SH-SY5Y (cell line): ENCODE data around the gene UFD1.

Experiments
- GATA2 ChIP-seq: IDR thresholded peaks from 2 replicates; pipeline ENCODE4 v1.6.1; 2011; ENCODE audit warnings: mild to moderate bottlenecking, low read depth, low read length
- GATA3 ChIP-seq: IDR thresholded peaks from 2 replicates; pipeline ENCODE4 v1.6.1; 2011; ENCODE audit warnings: low read depth, mild to moderate bottlenecking, low read length, moderate library complexity

The UFD1 gene

GRCh38 chr22:19463491-19464469 is 15.2 kb downstream of the UFD1 start:
- no peak for TF ChIP-seq GATA3
- TF ChIP-seq GATA2 = no peak

DNA sequence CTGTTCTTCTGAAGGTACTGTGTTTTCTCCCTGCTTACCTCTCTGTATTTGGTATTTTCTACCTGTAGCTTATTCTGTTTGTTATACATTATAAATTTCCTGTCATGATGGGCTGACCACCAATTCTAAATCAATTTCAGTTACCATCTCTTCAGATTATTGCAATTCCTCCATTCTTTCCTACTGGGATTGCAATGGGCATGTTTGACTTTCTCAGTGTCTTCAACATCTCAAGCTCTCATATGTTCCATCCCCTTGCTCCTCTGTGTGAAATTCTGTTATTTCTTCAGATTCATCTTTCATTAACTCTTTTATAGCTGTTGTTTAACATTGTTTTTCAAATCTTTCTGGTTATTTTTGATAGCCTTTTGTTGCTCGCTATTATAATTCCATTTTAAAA is 16.0 kb downstream of the UFD1 start:
- TF ChIP-seq GATA3 (no peak), GATA2 (no peak)

DNA sequence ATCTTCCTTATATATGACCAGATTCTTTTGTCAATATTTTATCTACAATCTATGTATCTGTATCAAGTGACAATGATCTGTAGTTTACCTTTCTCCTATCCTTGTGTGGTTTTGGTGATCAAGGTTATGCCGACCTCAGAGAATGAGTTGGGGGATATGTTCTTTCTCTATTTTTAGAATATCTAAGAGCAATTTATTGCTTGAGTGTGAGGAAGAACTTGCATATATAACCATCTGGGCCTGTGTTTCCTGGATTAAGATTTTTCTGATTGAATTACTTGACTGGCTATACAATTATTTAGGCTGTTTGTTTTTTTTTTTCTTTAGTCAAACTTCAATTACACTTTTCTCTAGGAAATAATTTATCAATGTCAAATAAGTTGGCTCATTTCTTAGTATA is 17.5 kb downstream of the UFD1 start:
- TF ChIP-seq GATA2 (no peak), GATA3 (no peak)

- TF ChIP-seq GATA2 = no peak
Measured at GRCh38 chr22:19460036-19460435, 19.0 kb downstream of the UFD1 start.

- no peak for TF ChIP-seq GATA2
- no peak for TF ChIP-seq GATA3
Measured at GRCh38 chr22:19457828-19458428, 21.1 kb downstream of the UFD1 start.

DNA sequence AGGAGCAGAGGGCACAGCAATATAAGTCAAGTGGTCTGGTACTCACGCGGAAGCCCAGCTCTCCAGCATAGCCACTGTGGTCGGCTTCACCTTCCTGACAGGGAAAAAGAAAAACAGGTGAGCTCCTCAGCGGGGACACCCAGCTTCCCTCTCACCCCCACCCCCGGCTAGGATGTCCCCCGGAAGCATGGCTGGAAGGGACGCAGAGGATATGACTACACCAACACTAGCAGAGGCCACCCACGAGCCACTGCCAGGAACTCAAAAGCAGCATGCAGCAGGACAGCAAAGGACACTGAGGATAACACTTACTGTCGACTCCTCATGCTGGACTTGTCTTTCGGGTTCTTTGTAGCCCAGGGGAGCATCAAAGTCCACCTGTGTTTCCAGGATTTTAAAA is 22.5 kb downstream of the UFD1 start:
- TF ChIP-seq GATA3 = no peak
- no peak for TF ChIP-seq GATA2

- TF ChIP-seq GATA3 (no peak), GATA2 (no peak)
Measured at GRCh38 chr22:19455585-19456370, 23.2 kb downstream of the UFD1 start.

- no peak for TF ChIP-seq GATA3
- no peak for TF ChIP-seq GATA2
Measured at GRCh38 chr22:19455033-19455432, 24.0 kb downstream of the UFD1 start.

- TF ChIP-seq GATA3 = no peak
Measured at GRCh38 chr22:19454156-19454555, 24.8 kb downstream of the UFD1 start.

DNA sequence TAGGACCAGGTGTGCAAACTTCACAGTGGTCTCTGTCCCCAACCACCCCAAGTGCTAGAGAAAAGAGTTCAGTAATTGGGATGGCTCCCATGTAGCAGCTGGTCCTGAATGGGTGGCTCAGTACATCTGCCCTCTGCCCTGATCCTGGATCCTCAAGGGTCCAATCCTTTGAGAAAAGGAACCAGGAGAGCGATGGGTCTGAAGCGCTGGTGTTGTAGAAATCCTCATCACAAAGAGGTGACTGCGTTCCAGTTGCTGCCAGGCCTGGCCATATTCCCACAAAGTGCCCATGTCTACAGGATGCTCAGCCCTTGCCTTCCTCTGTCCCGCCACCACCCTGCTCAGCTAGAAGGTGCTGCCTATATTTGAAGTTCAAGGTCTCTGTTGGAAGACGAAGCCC is 25.3 kb downstream of the UFD1 start:
- TF ChIP-seq GATA3 (no peak), GATA2 (no peak)

DNA sequence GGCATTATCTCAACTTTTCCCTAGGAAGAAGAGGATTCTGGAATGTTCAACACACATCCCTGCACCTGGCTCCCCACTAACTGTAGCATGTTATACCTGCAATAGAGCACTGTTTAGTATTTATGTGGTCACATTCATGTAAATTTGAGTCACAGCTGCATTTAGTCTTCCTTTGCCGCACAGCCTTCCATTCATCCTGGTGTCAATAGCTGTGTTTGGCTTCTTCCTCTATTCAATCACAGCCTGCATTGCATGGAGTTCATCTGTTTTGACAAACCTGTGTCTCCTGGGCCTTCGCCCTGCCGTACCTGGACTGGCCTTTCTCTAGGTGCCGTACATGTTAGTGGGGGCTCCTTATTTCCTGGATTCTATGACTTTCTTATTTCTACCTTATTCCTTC is 27.4 kb downstream of the UFD1 start:
- TF ChIP-seq GATA3 = no peak
- TF ChIP-seq GATA2 = no peak

GRCh38 chr22:19450363-19451175 is 28.4 kb downstream of the UFD1 start:
- no peak for TF ChIP-seq GATA3
- TF ChIP-seq GATA2 = no peak

DNA sequence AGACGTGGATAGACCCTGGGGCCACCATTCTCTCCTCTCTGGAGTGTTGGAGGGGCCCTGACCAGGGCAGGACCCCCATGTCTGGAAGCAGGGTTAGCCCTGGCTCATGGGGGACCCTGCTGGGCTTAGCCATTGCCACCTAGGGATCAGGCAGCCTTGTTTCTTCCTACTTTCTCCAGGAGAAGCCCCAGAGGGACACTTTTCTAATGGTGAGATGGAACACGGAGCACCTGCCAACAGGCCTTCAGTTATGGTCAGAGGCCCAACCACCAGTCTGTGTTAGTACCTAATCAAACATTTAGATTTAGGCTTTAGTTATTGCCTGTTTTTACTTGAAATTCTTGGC is 29.6 kb downstream of the UFD1 start:
- TF ChIP-seq GATA3 (no peak), GATA2 (no peak)
